Measurements from ENCODE around the gene SLC25A19. TPM values are rescaled to one million over a fixed set of nuclear protein-coding genes. Genes with fewer than 3 reads are reported as not detected.

The SLC25A19 gene
- total RNA-seq, 1 donor from 2014 or later: 7.1 TPM

- TF ChIP-seq CTCF (IDR thresholded peaks at IDR 0.05; ENCODE audit: insufficient read depth, low read length, poor library complexity, severe bottlenecking): no peak
- Histone ChIP-seq H3K27me3 (ENCODE audit: control insufficient read depth, insufficient read depth, low read length) (no peaks in the 10 kb centered on the region), H3K36me3 (ENCODE audit: control insufficient read depth, insufficient read depth, low read length) (peaks cover 3% of the 10 kb centered on the region), H3K4me3 (ENCODE audit: low read depth, low read length) (no peak overlapping the region)
- DNase-seq (ENCODE audit: low read depth): no peak
Observed at GRCh38 chr17:75232786-75233185, 56.4 kb downstream of the SLC25A19 start.

- H3K36me3 ChIP-seq (ENCODE audit: control insufficient read depth, insufficient read depth, low read length): peaks cover 3% of the 10 kb centered on the region
- H3K27me3 ChIP-seq (ENCODE audit: control insufficient read depth, insufficient read depth, low read length): no peaks in the 10 kb centered on the region
- H3K4me3 ChIP-seq (ENCODE audit: low read depth, low read length): no peak overlapping the region
- no peak for DNase-seq (ENCODE audit: low read depth)
- no peak for TF ChIP-seq CTCF (IDR thresholded peaks at IDR 0.05; ENCODE audit: insufficient read depth, low read length, poor library complexity, severe bottlenecking)
Observed at GRCh38 chr17:75231741-75232464, 57.3 kb downstream of the SLC25A19 start.

- H3K36me3 ChIP-seq (ENCODE audit: control insufficient read depth, insufficient read depth, low read length): peaks cover 3% of the 10 kb centered on the region
- TF ChIP-seq CTCF (IDR thresholded peaks at IDR 0.05; ENCODE audit: insufficient read depth, low read length, poor library complexity, severe bottlenecking): no peak
- no peaks in the 10 kb centered on the region for H3K27me3 ChIP-seq (ENCODE audit: control insufficient read depth, insufficient read depth, low read length)
- no peak for DNase-seq (ENCODE audit: low read depth)
- no peak overlapping the region for H3K4me3 ChIP-seq (ENCODE audit: low read depth, low read length)
Observed at GRCh38 chr17:75231071-75231470, 58.2 kb downstream of the SLC25A19 start.

- DNase-seq (ENCODE audit: low read depth): no peak
- Histone ChIP-seq H3K4me3 (ENCODE audit: low read depth, low read length) (no peak overlapping the region), H3K36me3 (ENCODE audit: control insufficient read depth, insufficient read depth, low read length) (peaks cover 3% of the 10 kb centered on the region), H3K27me3 (ENCODE audit: control insufficient read depth, insufficient read depth, low read length) (no peaks in the 10 kb centered on the region)
- no peak for TF ChIP-seq CTCF (IDR thresholded peaks at IDR 0.05; ENCODE audit: insufficient read depth, low read length, poor library complexity, severe bottlenecking)
Observed at GRCh38 chr17:75228847-75229246, 60.4 kb downstream of the SLC25A19 start.

- Histone ChIP-seq H3K27me3 (ENCODE audit: control insufficient read depth, insufficient read depth, low read length) (no peaks in the 10 kb centered on the region), H3K4me3 (ENCODE audit: low read depth, low read length) (no peak overlapping the region), H3K36me3 (ENCODE audit: control insufficient read depth, insufficient read depth, low read length) (peaks cover 3% of the 10 kb centered on the region)
- DNase-seq (ENCODE audit: low read depth): no peak
- TF ChIP-seq CTCF (IDR thresholded peaks at IDR 0.05; ENCODE audit: insufficient read depth, low read length, poor library complexity, severe bottlenecking): no peak
Observed at GRCh38 chr17:75228305-75228704, 60.9 kb downstream of the SLC25A19 start.

GRCh38 chr17:75227729-75228128 lies 61.5 kb downstream of the SLC25A19 start:
- TF ChIP-seq CTCF (IDR thresholded peaks at IDR 0.05; ENCODE audit: insufficient read depth, low read length, poor library complexity, severe bottlenecking): no peak
- Histone ChIP-seq H3K36me3 (ENCODE audit: control insufficient read depth, insufficient read depth, low read length) (peaks cover 3% of the 10 kb centered on the region), H3K4me3 (ENCODE audit: low read depth, low read length) (no peak overlapping the region), H3K27me3 (ENCODE audit: control insufficient read depth, insufficient read depth, low read length) (no peaks in the 10 kb centered on the region)
- DNase-seq (ENCODE audit: low read depth): no peak

Measured in kidney epithelial cell (primary cell).